Measurements from ENCODE around the gene KCNN3.

Gene KCNN3

DNA sequence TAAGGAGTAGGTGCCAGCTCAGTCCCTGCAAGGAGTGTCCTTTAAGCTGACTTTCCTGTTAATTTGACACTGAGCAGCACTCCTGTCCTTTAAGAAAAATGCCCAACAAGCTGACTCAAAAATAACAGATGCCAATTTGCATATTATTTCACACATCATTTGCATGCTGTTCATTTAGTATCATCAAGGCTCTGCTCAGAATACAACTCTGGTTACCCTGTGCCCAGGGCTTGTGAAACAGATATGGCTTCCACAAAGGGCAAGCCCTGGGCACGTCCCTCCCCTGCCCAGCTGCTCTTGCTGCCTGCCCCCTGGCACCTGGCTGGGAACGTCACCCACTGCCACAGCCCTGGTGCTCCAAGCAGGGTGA is 10.3 kb downstream of the KCNN3 start:
- TF ChIP-seq, protein P1, sequence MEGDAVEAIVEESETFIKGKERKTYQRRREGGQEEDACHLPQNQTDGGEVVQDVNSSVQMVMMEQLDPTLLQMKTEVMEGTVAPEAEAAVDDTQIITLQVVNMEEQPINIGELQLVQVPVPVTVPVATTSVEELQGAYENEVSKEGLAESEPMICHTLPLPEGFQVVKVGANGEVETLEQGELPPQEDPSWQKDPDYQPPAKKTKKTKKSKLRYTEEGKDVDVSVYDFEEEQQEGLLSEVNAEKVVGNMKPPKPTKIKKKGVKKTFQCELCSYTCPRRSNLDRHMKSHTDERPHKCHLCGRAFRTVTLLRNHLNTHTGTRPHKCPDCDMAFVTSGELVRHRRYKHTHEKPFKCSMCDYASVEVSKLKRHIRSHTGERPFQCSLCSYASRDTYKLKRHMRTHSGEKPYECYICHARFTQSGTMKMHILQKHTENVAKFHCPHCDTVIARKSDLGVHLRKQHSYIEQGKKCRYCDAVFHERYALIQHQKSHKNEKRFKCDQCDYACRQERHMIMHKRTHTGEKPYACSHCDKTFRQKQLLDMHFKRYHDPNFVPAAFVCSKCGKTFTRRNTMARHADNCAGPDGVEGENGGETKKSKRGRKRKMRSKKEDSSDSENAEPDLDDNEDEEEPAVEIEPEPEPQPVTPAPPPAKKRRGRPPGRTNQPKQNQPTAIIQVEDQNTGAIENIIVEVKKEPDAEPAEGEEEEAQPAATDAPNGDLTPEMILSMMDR (conservative IDR thresholded peaks at IDR 0.05; ENCODE audit: low read depth, low read length), result no peak
- no peak overlapping the region for H3K4me3 ChIP-seq (ENCODE audit: low read depth, low read length)

DNA sequence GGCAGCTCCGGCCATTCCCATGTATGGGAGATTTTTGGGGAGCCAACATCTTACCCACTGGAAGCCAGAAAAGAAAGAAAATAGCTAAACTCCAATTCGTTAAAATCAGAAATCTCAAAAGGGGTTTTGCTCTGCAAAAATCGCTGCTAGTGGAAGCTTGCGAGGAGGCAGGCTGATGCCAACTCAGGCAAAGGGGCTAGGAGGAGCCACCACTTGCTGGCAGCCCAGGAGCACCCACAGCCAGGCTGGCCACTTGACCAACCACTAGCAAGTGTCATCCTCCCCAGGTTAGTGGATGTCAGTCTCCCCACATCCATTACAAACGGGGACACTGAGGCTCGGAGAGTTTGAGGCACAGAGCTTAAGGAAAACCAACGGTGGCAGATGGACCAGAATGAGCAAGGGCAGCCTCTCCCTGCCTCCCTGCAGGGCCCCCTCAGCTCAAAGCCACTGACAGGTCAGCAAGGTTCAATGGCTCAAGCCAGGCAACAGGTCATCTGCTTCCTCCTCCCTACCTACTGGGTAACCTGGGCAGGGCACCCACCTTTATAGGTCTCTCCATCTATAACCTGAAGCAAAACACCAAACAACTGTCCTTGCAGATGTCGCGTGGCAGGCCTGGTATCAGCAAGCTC is 10.8 kb downstream of the KCNN3 start:
- DNase-seq (ENCODE audit: low read depth), result no peak
- TF ChIP-seq, protein P1 (conservative IDR thresholded peaks at IDR 0.05; ENCODE audit: low read depth, low read length), result no peak
- no peak overlapping the region for H3K4me3 ChIP-seq (ENCODE audit: low read depth, low read length)

More for the DNA sequence above, 10.3 kb downstream of the KCNN3 start:
- no peak for DNase-seq (ENCODE audit: low read depth)

DNA sequence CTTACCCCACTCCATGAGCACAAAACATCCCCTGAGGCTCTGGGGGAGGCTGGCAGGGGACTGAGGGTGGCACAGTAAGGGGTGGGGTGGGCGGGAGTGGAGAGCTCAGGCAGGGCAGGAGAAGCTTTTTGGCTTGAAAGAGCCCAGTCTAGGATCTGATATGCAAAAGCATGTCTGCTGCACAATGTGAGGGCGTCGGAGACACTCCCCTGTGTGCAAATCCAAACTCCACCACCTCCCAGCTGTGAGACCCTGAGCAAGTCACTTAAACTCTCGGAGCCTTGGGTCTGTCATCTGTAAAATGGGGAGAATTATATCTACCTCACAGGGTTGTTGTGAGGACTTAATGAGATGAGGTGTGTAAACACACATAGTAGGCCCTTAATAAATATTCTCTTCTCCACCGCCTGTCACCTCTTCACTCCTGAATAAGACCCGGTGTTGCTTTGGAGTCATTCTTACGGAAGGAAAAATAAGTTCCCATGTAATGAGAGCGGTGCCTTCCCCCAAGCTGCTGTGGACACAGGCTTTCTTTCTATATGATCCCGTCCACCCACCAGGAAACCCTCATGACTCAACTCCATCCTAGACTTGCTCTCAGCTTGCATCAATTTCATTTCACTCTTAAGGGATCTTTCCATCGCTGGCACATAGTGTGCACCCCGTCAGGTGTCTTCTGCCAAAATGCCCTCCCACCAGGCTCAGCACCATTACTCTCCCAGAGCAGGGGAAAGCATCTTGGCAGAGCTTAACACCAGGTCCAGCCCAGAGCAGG is 12.5 kb downstream of the KCNN3 start:
- H3K4me3 ChIP-seq (ENCODE audit: low read depth, low read length), result no peak overlapping the region
- no peak for DNase-seq (ENCODE audit: low read depth)
- TF ChIP-seq, protein P1 (conservative IDR thresholded peaks at IDR 0.05; ENCODE audit: low read depth, low read length), result no peak

DNA sequence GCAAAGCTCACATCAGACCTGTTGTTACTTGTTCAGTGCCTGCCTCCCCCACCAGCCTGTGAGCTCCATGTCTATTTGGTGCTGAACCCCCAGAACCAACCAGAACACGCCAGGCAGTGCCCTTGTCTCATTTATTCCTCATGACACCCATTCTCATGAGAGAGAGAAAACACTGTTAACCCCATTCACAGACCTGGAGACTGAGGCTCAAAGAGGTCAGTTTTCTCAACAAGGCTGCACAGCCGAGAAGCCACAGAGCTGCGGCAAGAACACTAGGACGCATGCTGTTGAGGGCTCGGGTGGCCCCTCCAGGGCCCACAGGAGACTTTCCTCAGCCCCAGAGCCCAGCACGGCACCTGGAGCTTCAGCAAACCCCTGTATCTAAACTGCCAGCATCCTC is 13.1 kb downstream of the KCNN3 start:
- no peak for DNase-seq (ENCODE audit: low read depth)
- TF ChIP-seq, protein P1 (conservative IDR thresholded peaks at IDR 0.05; ENCODE audit: low read depth, low read length), result no peak
- no peak overlapping the region for H3K4me3 ChIP-seq (ENCODE audit: low read depth, low read length)

DNA sequence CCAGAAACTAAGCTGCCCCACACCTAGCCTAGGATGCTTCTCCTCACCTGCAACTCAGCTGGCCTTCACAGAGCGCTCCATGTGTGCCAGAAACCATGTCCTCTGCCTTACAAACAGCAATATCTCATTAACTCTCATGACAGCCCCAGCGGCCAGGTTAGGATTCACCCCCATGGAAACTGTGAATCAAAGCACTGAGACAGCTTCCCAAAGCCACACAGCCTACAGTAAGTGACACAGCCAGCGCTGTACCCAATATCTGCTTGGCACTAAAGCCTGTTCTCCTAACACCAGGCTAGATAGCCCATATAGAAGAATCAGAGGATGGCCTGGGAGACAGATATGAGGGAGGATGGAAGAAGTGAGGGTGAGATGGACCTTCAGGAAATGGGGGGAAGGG is 13.5 kb downstream of the KCNN3 start:
- H3K4me3 ChIP-seq (ENCODE audit: low read depth, low read length), result no peak overlapping the region
- TF ChIP-seq, protein P1 (conservative IDR thresholded peaks at IDR 0.05; ENCODE audit: low read depth, low read length), result no peak
- no peak for DNase-seq (ENCODE audit: low read depth)

DNA sequence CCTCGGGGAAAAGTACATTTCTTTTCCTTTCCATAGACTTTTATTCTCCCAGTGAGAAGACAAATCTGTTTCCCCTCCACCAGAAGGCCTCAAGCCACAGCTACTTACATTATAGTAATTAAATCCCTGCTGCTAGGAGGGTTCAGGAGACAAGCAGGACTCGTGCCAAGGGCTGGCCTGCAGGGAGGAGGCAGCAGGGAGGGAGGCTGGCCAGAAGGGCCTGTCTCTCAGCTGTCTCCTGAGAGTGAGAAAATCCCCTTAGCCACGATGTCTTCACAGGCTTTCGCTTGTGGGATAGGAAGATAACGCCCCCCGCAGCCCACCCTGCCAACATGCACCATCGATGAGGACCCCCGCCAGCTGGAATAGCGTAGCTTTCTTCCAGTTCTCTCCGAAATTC is 14.0 kb downstream of the KCNN3 start:
- no peak overlapping the region for H3K4me3 ChIP-seq (ENCODE audit: low read depth, low read length)
- peak; percentile 23 for DNase-seq (ENCODE audit: low read depth)
- TF ChIP-seq, protein P1 (conservative IDR thresholded peaks at IDR 0.05; ENCODE audit: low read depth, low read length), result no peak

Data from choroid plexus epithelial cell (primary cell).